Measurements from ENCODE around the gene USP30. TPM values are rescaled to one million over a fixed set of nuclear protein-coding genes. Genes with fewer than 3 reads are reported as not detected.

The USP30 gene
- total RNA-seq, 1 experiment from 2014 or later: 6.9 TPM

- no peak overlapping the region for H3K4me3 Mint-ChIP-seq
- DNase-seq (ENCODE audit: low spot score): no peak
- no peaks in the 10 kb centered on the region for H3K36me3 Mint-ChIP-seq
- H3K9me3 Mint-ChIP-seq: no peaks in the 10 kb centered on the region
- TF ChIP-seq ZNF317 (CRISPR knock-in tag; IDR thresholded peaks at IDR 0.05; ENCODE audit: borderline replicate concordance, low read depth): no peak
- no peak for TF ChIP-seq EMX1 (CRISPR knock-in tag; IDR thresholded peaks at IDR 0.05)
- TF ChIP-seq ATF2 (CRISPR knock-in tag; IDR thresholded peaks at IDR 0.05; ENCODE audit: borderline replicate concordance, low read depth): no peak
- TF ChIP-seq NFYB (CRISPR knock-in tag; conservative IDR thresholded peaks at IDR 0.05; ENCODE audit: low read depth): no peak
- TF ChIP-seq IRF1 (CRISPR knock-in tag; IDR thresholded peaks at IDR 0.05): no peak
- no peak for TF ChIP-seq E2F4 (CRISPR knock-in tag; IDR thresholded peaks at IDR 0.05; ENCODE audit: borderline replicate concordance, low read depth)
- TF ChIP-seq ZNF138 (CRISPR knock-in tag; conservative IDR thresholded peaks at IDR 0.05): no peak
- no peak for TF ChIP-seq ZMAT4 (CRISPR knock-in tag; IDR thresholded peaks at IDR 0.05)
- TF ChIP-seq PREB (CRISPR knock-in tag; IDR thresholded peaks at IDR 0.05; ENCODE audit: borderline replicate concordance): no peak
- no peak for TF ChIP-seq SOX15 (CRISPR knock-in tag; IDR thresholded peaks at IDR 0.05)
- no peak for TF ChIP-seq SP1 (CRISPR knock-in tag; conservative IDR thresholded peaks at IDR 0.05)
- no peak for TF ChIP-seq AR (CRISPR knock-in tag; IDR thresholded peaks at IDR 0.05)
- no peak for TF ChIP-seq FOXP1 (CRISPR knock-in tag; IDR thresholded peaks at IDR 0.05; ENCODE audit: borderline replicate concordance)
- TF ChIP-seq MAX (CRISPR knock-in tag; IDR thresholded peaks at IDR 0.05): no peak
- TF ChIP-seq HMGA2 (CRISPR knock-in tag; IDR thresholded peaks at IDR 0.05): no peak
- no peak for TF ChIP-seq ZNF416 (CRISPR knock-in tag; IDR thresholded peaks at IDR 0.05)
- no peak for TF ChIP-seq TP53 (CRISPR knock-in tag; IDR thresholded peaks at IDR 0.05)
- TF ChIP-seq USF2 (CRISPR knock-in tag; IDR thresholded peaks at IDR 0.05): no peak
- no peak for TF ChIP-seq ZNF121 (CRISPR knock-in tag; IDR thresholded peaks at IDR 0.05)
- no peak for TF ChIP-seq HMGXB4 (CRISPR knock-in tag; IDR thresholded peaks at IDR 0.05)
- no peak overlapping the region for H3K27ac Mint-ChIP-seq
- ATAC-seq: no peak
- CTCF ChIA-PET: interaction anchor here (1.8 kb wide), 1 partner anchor 15 kb away, joined by 8 read pairs; no protein-coding TSS in a partner anchor
- H3K27me3 Mint-ChIP-seq (ENCODE audit: low read depth): no peaks in the 10 kb centered on the region
- POLR2A ChIA-PET: no interaction called here
- peaks cover 16% of the 10 kb centered on the region for H3K4me1 Mint-ChIP-seq
Measured at GRCh38 chr12:109126784-109127183, 74.4 kb downstream of the USP30 start.

All from WTC11 (cell line).